GM18505 (cell line): ENCODE results near the gene CXXC5.
A peak's percentile ranks its signal among the peaks of the same experiment; 100 is the strongest.

Experiments
- ATAC-seq: cut with Tn5 transposase; IDR thresholded peaks from one replicate; pipeline ENCODE4 v1.9.1; 2021; ENCODE audit not compliant: unreplicated experiment
- POLR2A ChIP-seq: IDR thresholded peaks from 4 replicates; pipeline ENCODE4 v1.6.1; 2011; ENCODE audit warnings: borderline replicate concordance; ENCODE audit not compliant: insufficient read depth, insufficient read length; ENCODE audit errors: extremely low read depth

The CXXC5 gene

GRCh38 chr5:139696894-139697658 lies 48.9 kb downstream of the CXXC5 start:
- TF ChIP-seq POLR2A = peak; percentile 26
- no peak for ATAC-seq

GRCh38 chr5:139698490-139699146 lies 50.5 kb downstream of the CXXC5 start:
- ATAC-seq = no peak
- TF ChIP-seq POLR2A = no peak

DNA sequence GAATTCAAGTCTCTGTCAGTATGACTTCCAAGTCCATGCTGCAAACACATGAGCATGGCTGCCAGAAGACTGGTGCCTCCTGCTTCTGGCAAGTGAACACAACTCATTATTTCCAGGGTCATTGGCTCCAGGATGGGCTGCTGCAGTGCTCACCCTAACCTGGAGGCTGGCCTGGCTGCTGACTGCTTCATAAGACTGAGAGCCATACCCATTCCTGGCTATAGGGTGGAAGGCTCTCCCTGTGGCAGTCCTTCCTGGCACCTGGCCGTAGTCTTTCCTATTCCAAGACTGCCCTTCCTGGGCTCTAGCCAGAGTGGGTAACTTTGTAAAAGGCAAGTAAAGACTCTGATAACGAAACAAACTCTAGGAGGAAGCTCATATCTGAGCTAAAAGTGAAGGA lies 51.2 kb downstream of the CXXC5 start:
- no peak for ATAC-seq
- TF ChIP-seq POLR2A = no peak

- TF ChIP-seq POLR2A = no peak
- no peak for ATAC-seq
Observed at GRCh38 chr5:139700711-139701055, 52.5 kb downstream of the CXXC5 start.

- ATAC-seq = no peak
- no peak for TF ChIP-seq POLR2A
Observed at GRCh38 chr5:139701056-139701741, 53.0 kb downstream of the CXXC5 start.

DNA sequence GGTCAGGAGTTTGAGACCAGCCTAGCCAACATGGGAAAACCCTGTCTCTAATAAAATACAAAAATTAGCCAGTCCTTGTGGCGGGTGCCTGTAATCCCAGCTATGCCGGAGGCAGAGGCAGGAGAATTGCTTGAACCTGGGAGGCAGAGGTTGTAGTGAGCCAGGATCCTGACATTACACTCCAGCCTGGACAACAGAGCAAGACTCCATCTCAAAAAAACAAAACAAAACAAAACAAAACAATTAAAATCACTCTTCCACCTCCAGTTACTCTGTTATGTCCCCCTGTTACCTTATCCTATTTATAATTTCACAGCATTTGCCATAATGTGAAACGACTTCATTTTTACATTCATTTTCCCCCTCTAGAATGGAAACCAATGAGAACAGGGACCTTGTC lies 54.4 kb downstream of the CXXC5 start:
- TF ChIP-seq POLR2A = no peak
- no peak for ATAC-seq

- ATAC-seq = no peak
- no peak for TF ChIP-seq POLR2A
Observed at GRCh38 chr5:139704748-139705147, 56.6 kb downstream of the CXXC5 start.

- no peak for TF ChIP-seq POLR2A
- no peak for ATAC-seq
Observed at GRCh38 chr5:139705191-139705590, 57.0 kb downstream of the CXXC5 start.

- ATAC-seq = no peak
- TF ChIP-seq POLR2A = no peak
Observed at GRCh38 chr5:139705655-139706587, 57.8 kb downstream of the CXXC5 start.

DNA sequence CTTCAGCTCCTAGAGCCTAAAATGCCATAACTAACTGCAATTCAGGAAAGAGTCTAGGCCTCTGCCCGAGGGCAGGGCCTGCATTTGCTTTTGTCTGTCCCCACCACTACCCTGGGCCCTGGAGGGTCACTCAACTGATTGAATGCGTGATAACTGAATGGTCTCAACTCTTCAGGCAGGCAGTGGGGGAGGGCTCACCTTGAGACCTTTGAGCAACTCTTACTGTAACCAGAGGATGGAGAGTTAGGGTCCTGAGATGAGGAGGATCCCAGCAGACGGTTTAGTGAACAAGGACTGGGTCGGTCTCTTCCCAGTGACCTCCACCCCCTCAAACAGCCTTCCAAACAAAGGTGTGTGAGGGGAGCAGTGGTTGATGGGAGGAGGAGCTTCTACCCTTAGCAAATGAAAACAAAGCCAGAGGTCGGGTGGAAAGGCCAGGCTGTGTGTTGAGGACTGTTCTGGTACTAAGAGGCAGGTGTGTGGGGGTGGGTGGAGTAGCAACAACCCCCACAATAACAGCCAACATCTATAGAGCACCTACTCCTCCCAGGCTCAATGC lies 59.4 kb downstream of the CXXC5 start:
- ATAC-seq = no peak
- TF ChIP-seq POLR2A = no peak

GRCh38 chr5:139708434-139708861 lies 60.3 kb downstream of the CXXC5 start:
- no peak for ATAC-seq
- TF ChIP-seq POLR2A = no peak

DNA sequence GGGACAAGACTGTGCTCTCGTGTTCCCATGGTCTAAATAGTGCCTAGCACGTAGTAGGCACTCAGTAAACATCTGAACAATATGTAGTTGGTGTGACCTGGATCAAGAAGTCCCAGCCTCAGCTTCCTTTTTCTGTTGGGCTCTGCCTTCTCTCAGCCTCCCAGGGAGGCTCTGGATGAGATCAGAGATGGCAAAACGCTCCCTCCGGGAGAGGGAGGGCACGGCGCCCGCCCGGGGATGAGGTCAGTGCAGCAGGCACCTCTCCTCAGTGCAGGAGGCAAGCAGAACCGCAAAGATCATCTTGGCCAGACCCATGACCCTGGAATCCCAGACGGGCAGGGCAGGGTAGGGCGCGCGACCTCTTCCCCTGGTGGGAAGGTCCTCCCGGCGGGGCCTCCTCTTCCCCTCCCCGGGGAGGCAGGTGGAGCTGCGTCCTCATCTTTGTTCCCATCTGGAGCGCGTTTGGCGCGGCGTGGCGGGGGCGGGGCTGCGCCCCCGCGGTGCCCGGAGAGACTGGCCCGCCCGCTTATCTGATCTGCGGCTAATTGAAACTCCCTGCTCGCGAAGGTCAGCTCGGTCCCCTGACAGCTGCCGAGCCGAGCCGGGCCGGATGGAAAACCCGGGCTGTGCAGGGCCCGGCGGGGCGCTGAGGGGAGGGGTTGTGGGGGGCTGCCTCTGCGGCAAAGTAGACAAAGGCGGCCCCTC lies 60.9 kb downstream of the CXXC5 start:
- no peak for ATAC-seq
- no peak for TF ChIP-seq POLR2A
